A673 (cell line): Measurements from ENCODE around the gene TRNAU1AP. TPM values are rescaled to one million over a fixed set of nuclear protein-coding genes. Genes with fewer than 3 reads are reported as not detected.
A peak's percentile ranks its signal among the peaks of the same experiment; 100 is the strongest.

Experiments
- BruUV-seq: library from RNA; stranded (reverse); fragments of 400-500 nt; replicated peaks from 2 replicates; lab custom pipeline; 2021; lab: Mats Ljungman, UMichigan
- CTCF ChIA-PET: fragments of 300-600 bp; sonication (Branson Sonifier 250); formaldehyde crosslinking; loops from one replicate; lab custom pipeline; 2022; ENCODE audit warnings: antibody characterized with exemption; lab: Charles Lee
- POLR2A ChIA-PET: fragments of 300-600 bp; sonication (Branson Sonifier 250); formaldehyde crosslinking; loops from one replicate; lab custom pipeline; 2022; ENCODE audit warnings: antibody characterized with exemption; ENCODE audit not compliant: low non-redundant PET; lab: Charles Lee
- DNase-seq: peaks from one replicate; pipeline ENCODE4 v3.0.0-alpha.2; 2015; ENCODE audit warnings: low spot score
- H3K27ac ChIP-seq: fragments of 200-600 bp; sonication (generic); 2 replicates; pipeline ENCODE4 v1.5.1; 2016; ENCODE audit warnings: mixed run types, low read depth, mild to moderate bottlenecking, mixed read lengths, antibody characterized with exemption, low read length; ENCODE audit not compliant: poor library complexity, severe bottlenecking
- H3K27me3 ChIP-seq: fragments of 200-600 bp; sonication (generic); replicated peaks from 2 replicates; pipeline ENCODE4 v1.6.1; 2017; ENCODE audit warnings: mixed run types, low read depth, mild to moderate bottlenecking, mixed read lengths, antibody characterized with exemption, low read length; ENCODE audit not compliant: insufficient read depth, poor library complexity
- H3K36me3 ChIP-seq: fragments of 200-600 bp; sonication (generic); 2 replicates; pipeline ENCODE4 v1.6.1; 2016; ENCODE audit warnings: mixed run types, mild to moderate bottlenecking, mixed read lengths, antibody characterized with exemption, low read length; ENCODE audit not compliant: insufficient read depth, poor library complexity, severe bottlenecking
- H3K4me1 ChIP-seq: fragments of 200-600 bp; sonication (generic); 2 replicates; pipeline ENCODE4 v1.6.1; 2017; ENCODE audit warnings: mixed run types, mild to moderate bottlenecking, mixed read lengths, antibody characterized with exemption, low read length; ENCODE audit not compliant: insufficient read depth, poor library complexity, severe bottlenecking
- H3K4me3 ChIP-seq: fragments of 200-600 bp; sonication (generic); 2 replicates; pipeline ENCODE4 v1.5.1; 2016; ENCODE audit warnings: low read depth, mixed run types, mild to moderate bottlenecking, mixed read lengths, low read length; ENCODE audit not compliant: poor library complexity, severe bottlenecking
- H3K9me3 ChIP-seq: fragments of 200-600 bp; sonication (generic); 2 replicates; pipeline ENCODE4 v1.6.1; 2016; ENCODE audit warnings: mixed run types, low read depth, mild to moderate bottlenecking, mixed read lengths, antibody characterized with exemption, low read length; ENCODE audit not compliant: poor library complexity, severe bottlenecking
- CTCF ChIP-seq: fragments of 300-800, 200-600 bp; sonication (generic); conservative IDR thresholded peaks from 2 replicates; pipeline ENCODE4 v1.5.1; 2017; ENCODE audit warnings: low read depth, mild to moderate bottlenecking, antibody characterized with exemption, low read length, moderate library complexity, mixed read lengths
- EZH2 ChIP-seq: fragments of 200-600 bp; sonication (generic); IDR thresholded peaks from 2 replicates; pipeline ENCODE4 v1.6.1; 2017; ENCODE audit warnings: borderline replicate concordance, low read depth, mild to moderate bottlenecking, mixed read lengths, antibody characterized with exemption, low read length; ENCODE audit not compliant: poor library complexity, severe bottlenecking
- intact Hi-C: fragments of 100-400 bp; cut with micrococcal nuclease; formaldehyde crosslinking; loops from one replicate; pipeline ENCODE4 v1.10.0; 2022; ENCODE audit not compliant: unreplicated experiment
- total RNA-seq: library from RNA; stranded (reverse); gene quantifications from 2 replicates; pipeline ENCODE4 v1.2.3, GENCODE V29; 2021

Gene TRNAU1AP
- total RNA-seq, 1 experiment from 2014 or later = 33.8 TPM

DNA sequence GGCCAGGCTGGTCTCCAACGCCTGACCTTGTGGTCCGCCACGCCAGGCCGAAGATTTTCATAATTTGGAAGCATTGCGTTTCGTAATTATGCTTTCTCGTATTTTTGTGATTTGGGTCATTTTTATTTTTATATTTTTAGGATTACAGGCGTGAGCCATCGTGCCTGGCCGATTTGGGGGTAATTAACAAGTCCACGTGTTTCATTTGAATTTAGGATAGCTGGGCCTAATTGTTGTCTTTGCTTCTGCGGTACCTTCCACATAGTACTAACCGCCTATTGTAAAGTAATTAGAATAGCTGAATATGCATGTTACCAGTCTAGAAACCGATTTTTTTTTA lies 46.0 kb upstream of the TRNAU1AP start:
- intact Hi-C loops = loop anchor here (5.0 kb wide), 1 partner anchor 70 kb away; no protein-coding TSS in a partner anchor
- Histone ChIP-seq H3K27ac (peak overlapping the region; percentile 94), H3K9me3 (no peaks in the 10 kb centered on the region), H3K4me3 (peak overlapping the region; percentile 85), H3K4me1 (peaks cover 10% of the 10 kb centered on the region), H3K27me3 (no peaks in the 10 kb centered on the region), H3K36me3 (peaks cover 57% of the 10 kb centered on the region)
- CTCF ChIA-PET = interaction anchor here (0.6 to 1.3 kb wide), 2 partner anchors 28 to 259 kb away, joined by 3 read pairs; no protein-coding TSS in a partner anchor
- POLR2A ChIA-PET = interaction anchor here (0.5 to 0.6 kb wide), 2 partner anchors 315 to 1611 kb away, joined by 4 to 20 read pairs; no protein-coding TSS in a partner anchor
- TF ChIP-seq CTCF = no peak
- no peak for TF ChIP-seq EZH2
- no peak for DNase-seq
- BruUV-seq = no TSS peak

- no peaks in the 10 kb centered on the region for H3K9me3 ChIP-seq
- no TSS peak for BruUV-seq
- peaks cover 61% of the 10 kb centered on the region for H3K36me3 ChIP-seq
- H3K4me3 ChIP-seq = peak overlapping the region; percentile 85
- no peak for TF ChIP-seq CTCF
- TF ChIP-seq EZH2 = no peak
- H3K27ac ChIP-seq = peak overlapping the region; percentile 94
- ChIA-PET CTCF (interaction anchor here (0.6 to 1.3 kb wide), 2 partner anchors 28 to 259 kb away, joined by 3 read pairs; no protein-coding TSS in a partner anchor), POLR2A (interaction anchor here (0.5 to 0.6 kb wide), 2 partner anchors 316 to 1611 kb away, joined by 4 to 20 read pairs; no protein-coding TSS in a partner anchor)
- H3K27me3 ChIP-seq = no peaks in the 10 kb centered on the region
- H3K4me1 ChIP-seq = peaks cover 11% of the 10 kb centered on the region
- intact Hi-C loops = loop anchor here (5.0 kb wide), 1 partner anchor 70 kb away; no protein-coding TSS in a partner anchor
- peak; percentile 57 for DNase-seq
Measured at GRCh38 chr1:28507247-28507645, 45.6 kb upstream of the TRNAU1AP start.

GRCh38 chr1:28507646-28508434 lies 45.0 kb upstream of the TRNAU1AP start:
- H3K9me3 ChIP-seq = no peaks in the 10 kb centered on the region
- CTCF ChIA-PET = interaction anchor here (1.3 kb wide), 1 partner anchor 260 kb away, joined by 3 read pairs; no protein-coding TSS in a partner anchor
- peaks cover 13% of the 10 kb centered on the region for H3K4me1 ChIP-seq
- intact Hi-C loops = loop anchor here (5.0 kb wide), 1 partner anchor 71 kb away; no protein-coding TSS in a partner anchor
- peak overlapping the region; percentile 85 for H3K4me3 ChIP-seq
- peaks cover 67% of the 10 kb centered on the region for H3K36me3 ChIP-seq
- peak; percentile 39 for DNase-seq
- no peak for TF ChIP-seq CTCF
- no peak for TF ChIP-seq EZH2
- BruUV-seq = no TSS peak
- POLR2A ChIA-PET = interaction anchor here (0.6 kb wide), 1 partner anchor 316 kb away, joined by 20 read pairs; no protein-coding TSS in a partner anchor
- H3K27ac ChIP-seq = peak overlapping the region; percentile 94
- H3K27me3 ChIP-seq = no peaks in the 10 kb centered on the region
